HL-60/S4 treated with retinoic acid at 250 ng/mL for 4 days and 3 days (cell line): ENCODE data around the gene LRRFIP1.
"Not testable (repeated sequence)": the region's sequence is repeated elsewhere in the genome, so short reads cannot be mapped to it uniquely, and the experiment has no call there.

Experiments used
- in situ Hi-C: fragments of 300-500 bp; cut with MboI; formaldehyde crosslinking; loops from 2 replicates; pipeline ENCODE4 v1.7.0; 2022; ENCODE audit warnings: low sequenced_read_pairs

The LRRFIP1 gene, protein sequence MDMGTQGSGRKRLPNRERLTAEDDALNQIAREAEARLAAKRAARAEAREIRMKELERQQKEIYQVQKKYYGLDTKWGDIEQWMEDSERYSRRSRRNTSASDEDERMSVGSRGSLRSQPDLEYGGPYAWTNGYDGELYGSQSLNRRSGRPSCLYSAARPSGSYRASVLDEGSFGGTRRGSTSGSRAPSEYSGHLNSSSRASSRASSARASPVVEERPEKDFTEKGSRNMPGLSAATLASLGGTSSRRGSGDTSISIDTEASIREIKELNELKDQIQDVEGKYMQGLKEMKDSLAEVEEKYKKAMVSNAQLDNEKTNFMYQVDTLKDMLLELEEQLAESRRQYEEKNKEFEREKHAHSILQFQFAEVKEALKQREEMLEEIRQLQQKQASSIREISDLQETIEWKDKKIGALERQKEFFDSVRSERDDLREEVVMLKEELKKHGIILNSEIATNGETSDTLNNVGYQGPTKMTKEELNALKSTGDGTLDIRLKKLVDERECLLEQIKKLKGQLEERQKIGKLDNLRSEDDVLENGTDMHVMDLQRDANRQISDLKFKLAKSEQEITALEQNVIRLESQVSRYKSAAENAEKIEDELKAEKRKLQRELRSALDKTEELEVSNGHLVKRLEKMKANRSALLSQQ

GRCh38 chr2:237627441-237628246 is at the start of gene LRRFIP1:
Gene LRRFIP1 (plus strand): TSS chr2:237627587. CDS start chr2:237627645, 58 bp downstream.
- in situ Hi-C loops = no loop called here

DNA sequence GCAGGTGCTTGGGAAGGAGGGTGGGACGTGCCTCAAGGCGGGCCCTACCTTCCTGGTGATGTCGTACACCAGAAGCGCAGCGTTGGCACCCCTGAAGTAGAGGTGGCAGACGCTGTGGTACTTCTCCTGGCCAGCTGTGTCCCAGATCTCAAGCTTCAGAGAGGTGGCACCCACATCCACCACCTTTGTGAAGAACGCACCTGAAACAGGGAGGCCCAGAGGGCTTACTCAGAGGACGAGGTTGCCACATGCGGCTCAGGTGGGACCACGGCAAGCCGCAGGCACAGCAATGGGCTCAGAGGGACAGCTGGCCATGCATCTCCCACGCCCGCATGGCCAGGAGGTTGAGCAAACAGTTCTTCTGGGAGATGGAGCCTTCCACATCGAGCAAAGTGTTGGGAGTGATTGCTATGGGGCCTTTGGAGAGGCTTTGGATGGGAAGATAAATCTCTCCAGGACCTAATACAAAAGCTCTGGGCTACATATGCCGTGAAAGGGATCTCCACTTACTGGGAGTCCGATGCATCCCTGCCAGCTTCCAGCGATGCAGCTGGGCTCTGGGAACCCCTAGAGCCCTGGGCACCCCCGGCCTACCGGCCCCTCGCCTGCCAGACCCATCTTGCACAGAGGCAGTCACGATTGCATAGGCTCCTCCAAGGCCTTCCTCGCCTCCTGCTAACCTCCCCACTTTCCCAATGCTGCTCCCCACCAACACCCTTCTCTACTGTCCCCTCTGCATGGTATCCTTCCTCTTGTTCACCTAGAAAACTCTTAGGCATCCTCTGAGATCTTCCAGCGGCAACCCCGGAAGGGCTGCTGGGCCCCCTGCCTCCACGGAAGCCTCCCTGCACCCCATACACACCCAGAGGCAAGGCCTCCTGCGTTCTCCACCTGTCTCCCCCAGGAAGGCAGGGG is 49.2 kb upstream of the LRRFIP1 start:
- in situ Hi-C loops = no loop called here

DNA sequence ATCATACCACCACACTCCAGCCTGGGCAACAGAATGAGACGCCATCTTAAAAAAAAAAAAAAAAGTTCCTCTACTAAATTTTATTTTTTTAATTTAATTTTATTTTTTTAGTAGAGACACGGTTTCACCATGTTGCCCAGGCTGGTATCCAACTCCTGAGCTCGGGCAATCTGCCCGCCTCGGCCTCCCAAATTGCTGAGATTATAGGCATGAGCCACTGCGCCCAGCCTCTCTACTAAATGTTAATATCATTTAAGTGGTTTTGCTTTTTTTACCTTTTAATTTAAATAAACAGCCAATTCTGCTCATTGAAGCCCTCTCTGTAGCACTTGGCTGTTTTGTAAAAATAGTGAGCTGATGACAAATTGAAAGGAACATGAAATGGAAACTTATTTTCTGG is 46.1 kb upstream of the LRRFIP1 start:
- in situ Hi-C loops = no loop called here

GRCh38 chr2:237581751-237582746 is 45.3 kb upstream of the LRRFIP1 start:
- in situ Hi-C loops = no loop called here

- in situ Hi-C loops = no loop called here
Measured at GRCh38 chr2:237583385-237584295, 43.7 kb upstream of the LRRFIP1 start.

DNA sequence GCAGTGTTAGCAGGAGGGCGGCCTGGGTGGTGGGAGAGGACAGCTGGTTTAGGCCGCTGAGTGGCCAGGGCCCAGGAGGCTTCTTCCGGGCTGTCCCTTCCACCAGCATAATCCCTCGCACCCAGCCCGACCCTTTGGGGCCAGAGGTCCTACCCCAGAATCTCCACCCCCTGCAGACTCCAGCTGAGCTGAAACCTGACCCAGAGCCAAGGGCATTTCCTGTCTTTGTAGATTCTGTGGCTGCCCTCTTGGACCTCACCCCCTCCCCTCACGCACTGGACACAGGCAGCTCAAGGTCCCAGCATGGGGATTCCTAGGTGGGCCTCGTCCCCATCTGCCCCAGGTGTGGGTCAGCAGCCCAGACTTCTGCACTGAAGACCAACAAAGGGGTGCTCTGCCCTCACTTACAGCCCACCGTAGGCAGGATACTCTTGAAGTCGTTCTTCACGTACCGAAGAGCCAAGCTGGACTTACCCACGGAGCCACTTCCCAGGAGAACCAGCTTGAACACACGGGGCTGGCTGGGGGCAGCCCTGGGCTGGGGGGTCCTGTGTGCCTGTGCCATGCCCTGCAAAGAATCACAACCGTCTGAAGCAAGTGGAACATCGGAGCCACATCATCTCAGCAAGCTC is 41.7 kb upstream of the LRRFIP1 start:
- in situ Hi-C loops = no loop called here

GRCh38 chr2:237588044-237588696 is 39.2 kb upstream of the LRRFIP1 start:
- in situ Hi-C loops = no loop called here

- in situ Hi-C loops = no loop called here
Measured at GRCh38 chr2:237590272-237591140, 36.9 kb upstream of the LRRFIP1 start, which contains the start of gene RAB17. Gene RAB17 (minus strand): TSS chr2:237590734. CDS start chr2:237586154, 4,580 bp downstream.

DNA sequence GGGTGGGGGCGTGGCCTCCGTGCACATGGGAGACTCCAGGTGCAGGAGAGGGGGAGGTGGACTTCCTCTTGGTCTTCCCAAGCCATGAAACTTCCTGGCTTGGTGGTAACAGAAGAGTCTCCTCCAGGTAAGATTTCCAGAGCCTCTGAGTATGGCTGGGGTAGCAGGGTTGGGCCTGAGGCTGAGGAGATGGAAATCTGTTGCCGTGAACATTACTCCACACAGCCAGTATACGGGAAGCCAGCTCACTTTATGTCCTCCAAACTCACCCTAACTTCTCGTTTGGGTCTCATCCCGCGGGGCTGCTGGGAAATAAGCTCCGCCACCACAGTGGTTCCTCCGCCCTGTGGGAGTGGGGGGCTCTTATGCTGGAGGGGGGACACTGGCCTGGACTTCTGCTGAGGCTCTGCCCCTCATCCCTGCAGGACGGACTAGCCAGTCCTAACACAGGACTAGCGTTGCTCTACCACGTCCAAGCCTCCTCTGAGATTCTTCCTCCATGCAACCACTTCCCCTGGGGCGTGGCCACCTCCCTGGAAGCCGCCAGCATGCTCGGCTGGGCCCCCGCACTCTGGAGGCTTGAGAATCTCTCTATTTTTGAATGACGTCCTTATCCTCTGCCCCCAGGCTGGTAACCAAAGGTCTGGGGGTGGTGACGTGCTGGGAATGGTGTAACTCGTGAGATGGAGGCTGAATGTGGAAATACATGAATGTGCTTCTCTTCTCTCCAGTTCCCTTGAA is 36.1 kb upstream of the LRRFIP1 start:
- in situ Hi-C loops = no loop called here

GRCh38 chr2:237592425-237592980 is 34.9 kb upstream of the LRRFIP1 start:
- in situ Hi-C loops = no loop called here

GRCh38 chr2:237593036-237593435 is 34.4 kb upstream of the LRRFIP1 start:
- in situ Hi-C loops = no loop called here

DNA sequence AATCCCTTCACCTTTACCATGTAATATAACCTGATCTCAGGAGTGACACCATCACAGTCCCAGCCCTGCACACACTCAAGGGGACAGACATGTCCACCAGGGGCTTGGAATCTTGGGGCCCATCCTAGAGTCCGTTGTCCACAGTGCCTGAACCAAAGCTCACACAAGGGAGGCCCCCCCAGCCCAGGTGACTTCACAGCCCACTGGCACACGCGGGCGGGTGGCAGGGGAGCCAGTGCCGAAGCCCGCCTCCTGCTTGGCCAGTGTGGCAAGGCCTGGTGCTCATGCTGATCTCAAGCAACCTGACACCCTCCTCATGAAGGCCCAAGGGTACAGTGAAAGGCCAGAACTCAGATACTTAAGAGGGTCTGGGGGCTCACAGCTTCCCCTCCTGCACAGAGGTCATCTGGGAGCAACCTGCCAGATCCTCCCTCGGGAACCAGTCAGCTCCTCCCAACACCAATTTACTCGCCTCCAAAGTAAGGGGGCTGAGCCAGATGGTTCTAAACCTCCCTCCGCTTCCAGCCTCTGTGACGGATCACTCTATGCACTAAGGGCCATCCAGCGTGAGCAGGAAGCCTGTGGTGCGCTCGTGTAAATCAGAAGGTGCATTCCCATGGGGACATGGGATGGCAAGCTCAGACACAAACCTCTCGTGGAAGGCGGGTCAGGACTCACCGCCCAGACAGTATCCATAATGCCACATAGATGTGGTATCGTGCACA is 33.6 kb upstream of the LRRFIP1 start:
- in situ Hi-C loops = no loop called here

DNA sequence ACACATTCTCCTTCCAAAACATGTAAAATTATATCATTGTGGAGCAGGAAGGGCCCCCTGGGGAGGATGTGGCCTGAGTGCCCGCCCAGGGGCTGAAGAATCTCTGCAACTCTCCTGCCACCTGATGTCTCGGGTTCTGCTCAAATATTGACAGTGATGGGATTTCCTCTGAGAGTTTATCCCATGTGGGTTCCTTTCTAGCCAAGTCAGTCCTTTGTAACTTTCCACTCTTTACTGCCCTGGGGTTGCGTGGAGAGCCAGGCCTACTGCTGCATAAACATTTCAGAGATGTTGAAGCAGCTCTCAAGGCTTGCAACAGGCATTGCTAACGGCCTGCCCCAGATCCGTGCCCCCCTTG is 32.9 kb upstream of the LRRFIP1 start:
- in situ Hi-C loops = no loop called here

DNA sequence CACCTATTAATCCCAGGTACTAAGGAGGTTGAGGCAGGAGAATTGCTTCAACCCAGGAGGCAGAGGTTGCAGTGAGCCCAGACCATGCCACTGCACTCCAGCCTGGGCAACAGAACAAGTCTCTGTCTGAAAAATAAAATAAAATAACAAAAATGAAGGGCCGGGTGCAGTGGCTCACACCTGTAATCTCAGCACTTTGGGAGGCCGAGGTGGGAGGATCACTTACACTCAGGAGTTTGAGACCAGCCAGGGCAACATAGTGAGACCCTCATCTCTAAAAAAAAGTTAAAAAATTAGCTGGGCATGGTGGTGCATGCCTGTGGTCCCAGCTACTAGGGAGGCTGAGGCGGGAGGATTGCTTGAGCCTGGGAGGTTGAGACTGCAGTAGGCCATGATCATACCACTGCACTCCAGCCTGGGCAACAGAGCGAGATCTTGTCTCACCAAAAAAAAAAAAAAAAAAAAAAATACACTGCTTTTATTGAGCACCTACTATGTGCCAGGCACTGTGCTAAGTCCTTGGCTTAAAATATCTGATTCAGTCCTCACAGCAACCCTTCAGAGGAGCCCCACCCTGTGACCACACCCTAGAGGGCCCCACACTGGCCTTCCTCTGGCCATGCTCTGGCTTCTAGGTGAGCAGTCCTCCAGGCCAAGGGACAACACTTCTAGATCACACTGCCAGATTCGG is 31.4 kb upstream of the LRRFIP1 start:
- in situ Hi-C loops = not testable (repeated sequence)
